ENCODE data around the gene ITGBL1. TPM values are rescaled to one million over a fixed set of nuclear protein-coding genes. Genes with fewer than 3 reads are reported as not detected.

Gene ITGBL1
- total and polyA plus RNA-seq, 2 donors (not counting 1 experiment from before 2014, with no cell fraction given), result not detected

- ChIA-PET CTCF (interaction anchor here (0.6 kb wide), 1 partner anchor 1090 kb away, joined by 3 read pairs; no protein-coding TSS in a partner anchor), POLR2A (no interaction called here)
- Histone ChIP-seq H3K4me3 (ENCODE audit: control extremely low read depth in 1 of 5, extremely low read depth in 1 of 5, insufficient read depth in 1 of 5, low read depth in 2 of 5, low read length in 4 of 5) (no peak overlapping the region), H3K27ac (ENCODE audit: low read length in 2 of 2) (no peak overlapping the region), H3K9me3 (ENCODE audit: control extremely low read depth in 1 of 3, control insufficient read depth in 2 of 3, insufficient read depth in 1 of 3, low read length in 2 of 3) (no peaks in the 10 kb centered on the region), H2AFZ (ENCODE audit: insufficient read depth, low read depth, low read length, poor library complexity, severe bottlenecking) (no peak overlapping the region), H4K20me1 (ENCODE audit: control insufficient read depth, insufficient read depth, low read length, poor library complexity, severe bottlenecking) (no peaks in the 10 kb centered on the region), H3K4me1 (ENCODE audit: control insufficient read depth in 2 of 2, insufficient read depth in 2 of 2, low read length in 2 of 2) (no peaks in the 10 kb centered on the region), H3K4me2 (replicated peaks; ENCODE audit: low read depth, low read length, poor library complexity, severe bottlenecking) (no peak overlapping the region), H3K9ac (ENCODE audit: low read length) (no peak overlapping the region), H3K27me3 (replicated peaks in 1 of 4; ENCODE audit: control extremely low read depth in 1 of 4, control insufficient read depth in 3 of 4, insufficient read depth in 4 of 4, low read length in 3 of 4) (no peaks in the 10 kb centered on the region), H3K79me2 (ENCODE audit: control insufficient read depth, insufficient read depth, low read length) (no peaks in the 10 kb centered on the region), H3K36me3 (replicated peaks in 1 of 2; ENCODE audit: control extremely low read depth in 1 of 2, control insufficient read depth in 1 of 2, extremely low read depth in 1 of 2, insufficient read depth in 2 of 2, low read length in 1 of 2) (no peaks in the 10 kb centered on the region)
- H3K4me3 Mint-ChIP-seq, result no peak overlapping the region
- TF ChIP-seq, protein P1, sequence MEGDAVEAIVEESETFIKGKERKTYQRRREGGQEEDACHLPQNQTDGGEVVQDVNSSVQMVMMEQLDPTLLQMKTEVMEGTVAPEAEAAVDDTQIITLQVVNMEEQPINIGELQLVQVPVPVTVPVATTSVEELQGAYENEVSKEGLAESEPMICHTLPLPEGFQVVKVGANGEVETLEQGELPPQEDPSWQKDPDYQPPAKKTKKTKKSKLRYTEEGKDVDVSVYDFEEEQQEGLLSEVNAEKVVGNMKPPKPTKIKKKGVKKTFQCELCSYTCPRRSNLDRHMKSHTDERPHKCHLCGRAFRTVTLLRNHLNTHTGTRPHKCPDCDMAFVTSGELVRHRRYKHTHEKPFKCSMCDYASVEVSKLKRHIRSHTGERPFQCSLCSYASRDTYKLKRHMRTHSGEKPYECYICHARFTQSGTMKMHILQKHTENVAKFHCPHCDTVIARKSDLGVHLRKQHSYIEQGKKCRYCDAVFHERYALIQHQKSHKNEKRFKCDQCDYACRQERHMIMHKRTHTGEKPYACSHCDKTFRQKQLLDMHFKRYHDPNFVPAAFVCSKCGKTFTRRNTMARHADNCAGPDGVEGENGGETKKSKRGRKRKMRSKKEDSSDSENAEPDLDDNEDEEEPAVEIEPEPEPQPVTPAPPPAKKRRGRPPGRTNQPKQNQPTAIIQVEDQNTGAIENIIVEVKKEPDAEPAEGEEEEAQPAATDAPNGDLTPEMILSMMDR (IDR thresholded peaks at IDR 0.05), result no peak
- no peak for TF ChIP-seq EZH2 (IDR thresholded peaks at IDR 0.05; ENCODE audit: borderline replicate concordance, insufficient read depth, low read depth, low read length, poor library complexity, severe bottlenecking)
- H3K4me1 Mint-ChIP-seq, result no peaks in the 10 kb centered on the region
- intact Hi-C loops (cut with micrococcal nuclease), result no loop called here
- H3K27me3 Mint-ChIP-seq, result no peaks in the 10 kb centered on the region
- no peak for DNase-seq
- no peak overlapping the region for H3K27ac Mint-ChIP-seq
- no peaks in the 10 kb centered on the region for H3K9me3 Mint-ChIP-seq (ENCODE audit: insufficient read depth)
- ATAC-seq (ENCODE audit: low read depth), result no peak
These were observed 38.0 kb downstream of the ITGBL1 start for GRCh38 chr13:101490406-101491015.

GRCh38 chr13:101492251-101492910, 39.9 kb downstream of the ITGBL1 start:
- 100% methylated on average over 1 of the region's 3 CpGs for WGBS (ENCODE audit: insufficient coverage)
- intact Hi-C loops (cut with micrococcal nuclease), result no loop called here

More at GRCh38 chr13:101492251-101492910, 39.9 kb downstream of the ITGBL1 start:
- no peak overlapping the region for H3K27ac Mint-ChIP-seq
- H3K36me3 ChIP-seq (replicated peaks in 1 of 2; ENCODE audit: control extremely low read depth in 1 of 2, control insufficient read depth in 1 of 2, extremely low read depth in 1 of 2, insufficient read depth in 2 of 2, low read length in 1 of 2), result no peaks in the 10 kb centered on the region
- POLR2A ChIA-PET, result no interaction called here
- H3K4me2 ChIP-seq (replicated peaks; ENCODE audit: low read depth, low read length, poor library complexity, severe bottlenecking), result no peak overlapping the region
- no peaks in the 10 kb centered on the region for H3K27me3 ChIP-seq (replicated peaks in 1 of 4; ENCODE audit: control extremely low read depth in 1 of 4, control insufficient read depth in 3 of 4, insufficient read depth in 4 of 4, low read length in 3 of 4)
- TF ChIP-seq, protein P1 (IDR thresholded peaks at IDR 0.05), result no peak
- TF ChIP-seq EZH2 (IDR thresholded peaks at IDR 0.05; ENCODE audit: borderline replicate concordance, insufficient read depth, low read depth, low read length, poor library complexity, severe bottlenecking), result no peak
- H3K4me1 Mint-ChIP-seq, result no peaks in the 10 kb centered on the region
- H4K20me1 ChIP-seq (ENCODE audit: control insufficient read depth, insufficient read depth, low read length, poor library complexity, severe bottlenecking), result no peaks in the 10 kb centered on the region
- CTCF ChIA-PET, result no interaction called here
- H3K9ac ChIP-seq (ENCODE audit: low read length), result no peak overlapping the region
- no peak overlapping the region for H3K4me3 Mint-ChIP-seq
- no peaks in the 10 kb centered on the region for H3K27me3 Mint-ChIP-seq
- no peaks in the 10 kb centered on the region for H3K79me2 ChIP-seq (ENCODE audit: control insufficient read depth, insufficient read depth, low read length)
- no peaks in the 10 kb centered on the region for H3K9me3 ChIP-seq (ENCODE audit: control extremely low read depth in 1 of 3, control insufficient read depth in 2 of 3, insufficient read depth in 1 of 3, low read length in 2 of 3)
- no peak for DNase-seq
- no peak overlapping the region for H3K27ac ChIP-seq (ENCODE audit: low read length in 2 of 2)
- no peak overlapping the region for H3K4me3 ChIP-seq (ENCODE audit: control extremely low read depth in 1 of 5, extremely low read depth in 1 of 5, insufficient read depth in 1 of 5, low read depth in 2 of 5, low read length in 4 of 5)
- no peaks in the 10 kb centered on the region for H3K9me3 Mint-ChIP-seq (ENCODE audit: insufficient read depth)
- no peaks in the 10 kb centered on the region for H3K4me1 ChIP-seq (ENCODE audit: control insufficient read depth in 2 of 2, insufficient read depth in 2 of 2, low read length in 2 of 2)
- no peak for ATAC-seq (ENCODE audit: low read depth)
- H2AFZ ChIP-seq (ENCODE audit: insufficient read depth, low read depth, low read length, poor library complexity, severe bottlenecking), result no peak overlapping the region

All from B cell (primary cell).